ENCODE measurements around the gene CELSR1. TPM values are rescaled to one million over a fixed set of nuclear protein-coding genes. Genes with fewer than 3 reads are reported as not detected.

The CELSR1 gene
- total RNA-seq, 2 donors from 2014 or later, result 24.4 to 34.1 TPM

DNA sequence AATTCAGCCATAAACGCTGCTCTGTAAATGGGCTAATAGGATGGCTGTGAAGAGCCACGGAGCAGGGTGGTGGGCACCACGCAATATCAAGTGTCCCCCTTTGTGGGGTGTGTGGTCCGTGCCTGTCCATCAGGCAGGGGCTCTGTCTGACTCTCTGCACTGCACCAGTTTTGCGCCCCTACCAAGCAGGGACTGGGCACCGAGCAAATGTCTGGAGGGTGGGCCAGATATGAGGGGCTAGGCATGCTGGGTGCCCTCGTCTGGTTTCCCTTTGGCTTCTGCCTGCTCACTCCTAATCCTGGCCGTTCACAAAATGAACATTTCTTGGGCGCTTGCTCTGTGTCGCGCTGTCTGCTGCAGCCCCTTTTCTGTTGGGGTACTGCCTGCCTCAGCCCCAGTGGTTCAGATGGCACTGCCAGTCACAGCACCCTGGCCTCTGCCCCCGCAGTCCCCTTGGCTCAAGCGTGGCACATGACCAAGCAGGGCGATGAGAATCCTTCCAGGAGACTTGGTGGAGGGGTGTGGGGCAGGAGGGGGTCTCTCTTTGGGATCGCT lies 37.1 kb upstream of the CELSR1 start:
- H3K27ac ChIP-seq (ENCODE audit: low read depth, low read length), result no peak overlapping the region
- 89 to 94% methylated on average over 6 to 15 of the region's 15 CpGs for WGBS, 2 experiments (ENCODE audit: insufficient coverage in 1 of 2, insufficient read length in 1 of 2)

DNA sequence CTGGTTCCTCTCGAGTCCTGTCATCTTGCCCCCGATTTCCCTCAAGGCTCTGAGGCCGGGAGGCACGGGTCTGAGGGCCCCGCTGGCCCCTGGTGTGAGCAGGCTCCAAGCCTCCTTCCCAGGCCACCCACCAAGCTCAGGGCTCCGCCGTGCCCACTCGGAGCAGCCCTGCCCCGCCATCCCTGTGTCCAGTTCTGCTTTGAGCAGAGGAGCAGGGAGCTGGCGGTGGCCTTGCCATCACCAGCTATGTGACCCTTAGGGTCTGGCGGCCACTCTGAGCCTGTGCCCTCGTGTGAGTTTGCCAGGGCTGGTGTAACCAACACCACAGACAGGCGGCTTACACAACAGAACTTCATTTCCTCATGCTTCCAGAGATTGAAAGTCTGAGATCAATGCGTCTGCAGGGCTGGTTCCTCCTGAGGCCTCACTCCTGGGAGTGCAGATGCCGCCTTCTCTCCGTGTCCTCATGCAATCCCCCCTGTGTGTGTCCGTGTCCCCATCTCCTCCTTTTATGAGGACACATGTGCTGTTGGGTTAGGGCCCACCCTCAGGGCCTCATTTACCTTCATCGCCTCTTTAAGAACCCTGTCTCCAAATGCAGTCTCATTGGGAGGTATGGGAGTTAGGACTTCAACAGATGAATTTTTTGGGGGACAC lies 36.5 kb upstream of the CELSR1 start:
- Mint-ChIP-seq H3K36me3 (ENCODE audit: low read depth) (no peaks in the 10 kb centered on the region), H3K4me3 (no peak overlapping the region), H3K4me1 (peaks cover 26% of the 10 kb centered on the region), H3K27ac (no peak overlapping the region), H3K9me3 (peaks cover 10% of the 10 kb centered on the region), H3K27me3 (ENCODE audit: insufficient read depth) (peaks cover 7% of the 10 kb centered on the region)
- TF ChIP-seq, protein P1, sequence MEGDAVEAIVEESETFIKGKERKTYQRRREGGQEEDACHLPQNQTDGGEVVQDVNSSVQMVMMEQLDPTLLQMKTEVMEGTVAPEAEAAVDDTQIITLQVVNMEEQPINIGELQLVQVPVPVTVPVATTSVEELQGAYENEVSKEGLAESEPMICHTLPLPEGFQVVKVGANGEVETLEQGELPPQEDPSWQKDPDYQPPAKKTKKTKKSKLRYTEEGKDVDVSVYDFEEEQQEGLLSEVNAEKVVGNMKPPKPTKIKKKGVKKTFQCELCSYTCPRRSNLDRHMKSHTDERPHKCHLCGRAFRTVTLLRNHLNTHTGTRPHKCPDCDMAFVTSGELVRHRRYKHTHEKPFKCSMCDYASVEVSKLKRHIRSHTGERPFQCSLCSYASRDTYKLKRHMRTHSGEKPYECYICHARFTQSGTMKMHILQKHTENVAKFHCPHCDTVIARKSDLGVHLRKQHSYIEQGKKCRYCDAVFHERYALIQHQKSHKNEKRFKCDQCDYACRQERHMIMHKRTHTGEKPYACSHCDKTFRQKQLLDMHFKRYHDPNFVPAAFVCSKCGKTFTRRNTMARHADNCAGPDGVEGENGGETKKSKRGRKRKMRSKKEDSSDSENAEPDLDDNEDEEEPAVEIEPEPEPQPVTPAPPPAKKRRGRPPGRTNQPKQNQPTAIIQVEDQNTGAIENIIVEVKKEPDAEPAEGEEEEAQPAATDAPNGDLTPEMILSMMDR (conservative IDR thresholded peaks at IDR 0.05), result no peak
- peaks cover 8% of the 10 kb centered on the region for H3K9me3 ChIP-seq (ENCODE audit: control insufficient read depth, low read length)
- H3K27me3 ChIP-seq (ENCODE audit: control insufficient read depth, insufficient read depth, low read length, poor library complexity, severe bottlenecking), result no peaks in the 10 kb centered on the region
- peaks cover 8% of the 10 kb centered on the region for H3K4me1 ChIP-seq (ENCODE audit: control insufficient read depth, insufficient read depth, low read length)
- H3K4me3 ChIP-seq (ENCODE audit: low read length), result no peak overlapping the region
- H3K36me3 ChIP-seq (ENCODE audit: control insufficient read depth, insufficient read depth, low read length), result no peaks in the 10 kb centered on the region
- WGBS, 2 experiments (ENCODE audit: insufficient coverage in 1 of 2, insufficient read length in 1 of 2), result 90 to 92% methylated on average over 14 to 18 of the region's 18 CpGs
- no peak overlapping the region for H3K9ac ChIP-seq (ENCODE audit: extremely low read depth, low read length, poor library complexity, severe bottlenecking)
- no peak overlapping the region for H3K27ac ChIP-seq (ENCODE audit: low read depth, low read length)
- DNase-seq, result no peak

More for the DNA sequence above, 37.1 kb upstream of the CELSR1 start:
- no peaks in the 10 kb centered on the region for H3K36me3 ChIP-seq (ENCODE audit: control insufficient read depth, insufficient read depth, low read length)
- Mint-ChIP-seq H3K27ac (no peak overlapping the region), H3K36me3 (ENCODE audit: low read depth) (no peaks in the 10 kb centered on the region), H3K4me3 (no peak overlapping the region), H3K9me3 (peaks cover 10% of the 10 kb centered on the region), H3K4me1 (peaks cover 32% of the 10 kb centered on the region), H3K27me3 (ENCODE audit: insufficient read depth) (peaks cover 7% of the 10 kb centered on the region)
- no peak for DNase-seq
- H3K9ac ChIP-seq (ENCODE audit: extremely low read depth, low read length, poor library complexity, severe bottlenecking), result no peak overlapping the region
- H3K9me3 ChIP-seq (ENCODE audit: control insufficient read depth, low read length), result peaks cover 8% of the 10 kb centered on the region
- TF ChIP-seq, protein P1 (conservative IDR thresholded peaks at IDR 0.05), result no peak
- no peaks in the 10 kb centered on the region for H3K27me3 ChIP-seq (ENCODE audit: control insufficient read depth, insufficient read depth, low read length, poor library complexity, severe bottlenecking)
- peaks cover 8% of the 10 kb centered on the region for H3K4me1 ChIP-seq (ENCODE audit: control insufficient read depth, insufficient read depth, low read length)
- no peak overlapping the region for H3K4me3 ChIP-seq (ENCODE audit: low read length)

DNA sequence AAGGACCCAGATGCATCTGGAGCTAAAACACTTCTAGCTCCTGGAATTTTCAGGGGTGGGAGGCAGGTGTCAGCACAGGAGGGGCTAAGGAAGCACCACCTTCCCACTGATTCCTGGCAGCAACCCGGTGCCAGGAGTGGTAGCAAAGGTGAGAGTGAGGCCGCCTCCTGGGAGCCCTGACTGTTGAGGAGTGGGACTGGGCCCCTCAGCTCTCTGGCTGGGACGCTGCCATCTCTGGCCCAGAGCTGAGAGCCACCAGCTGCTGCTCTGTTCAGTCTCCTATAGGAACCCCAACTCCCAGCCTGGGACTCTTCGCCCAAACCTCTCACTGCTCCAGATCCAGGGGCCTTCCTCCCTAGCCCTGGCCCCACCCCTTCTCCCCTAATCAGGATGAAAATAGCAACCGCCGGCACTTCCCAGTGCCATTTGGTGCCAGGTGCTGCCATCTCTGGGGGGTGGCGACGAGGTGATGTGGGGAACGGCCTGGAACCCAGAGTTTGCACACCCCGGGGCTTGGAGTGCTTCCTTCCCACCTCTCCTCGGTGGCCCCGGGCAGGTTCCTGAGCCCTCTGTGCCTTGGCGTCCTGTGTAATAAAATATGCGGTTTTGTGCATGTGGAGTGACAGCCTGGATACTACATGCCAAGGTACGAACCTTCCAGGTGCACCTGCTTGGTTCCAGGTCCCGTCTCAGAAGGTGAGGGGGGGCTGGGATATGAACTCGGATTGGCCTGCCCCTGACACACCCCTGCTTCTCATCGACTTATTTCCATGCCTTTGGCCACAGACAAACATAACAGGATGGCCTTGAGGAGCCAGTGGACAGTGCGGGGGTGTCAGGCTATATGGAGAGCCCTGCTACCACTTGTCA lies 35.7 kb upstream of the CELSR1 start:
- Mint-ChIP-seq H3K36me3 (ENCODE audit: low read depth) (no peaks in the 10 kb centered on the region), H3K4me3 (no peak overlapping the region), H3K27ac (no peak overlapping the region), H3K4me1 (peaks cover 19% of the 10 kb centered on the region), H3K9me3 (peaks cover 11% of the 10 kb centered on the region), H3K27me3 (ENCODE audit: insufficient read depth) (peaks cover 8% of the 10 kb centered on the region)
- H3K27me3 ChIP-seq (ENCODE audit: control insufficient read depth, insufficient read depth, low read length, poor library complexity, severe bottlenecking), result no peaks in the 10 kb centered on the region
- no peak overlapping the region for H3K9ac ChIP-seq (ENCODE audit: extremely low read depth, low read length, poor library complexity, severe bottlenecking)
- WGBS, 2 experiments (ENCODE audit: insufficient coverage in 1 of 2, insufficient read length in 1 of 2), result 90 to 94% methylated on average over 5 to 19 of the region's 19 CpGs
- H3K4me3 ChIP-seq (ENCODE audit: low read length), result no peak overlapping the region
- no peaks in the 10 kb centered on the region for H3K36me3 ChIP-seq (ENCODE audit: control insufficient read depth, insufficient read depth, low read length)
- peak; percentile 43 for DNase-seq
- peaks cover 8% of the 10 kb centered on the region for H3K4me1 ChIP-seq (ENCODE audit: control insufficient read depth, insufficient read depth, low read length)
- TF ChIP-seq, protein P1 (conservative IDR thresholded peaks at IDR 0.05), result no peak
- no peak overlapping the region for H3K27ac ChIP-seq (ENCODE audit: low read depth, low read length)
- peaks cover 8% of the 10 kb centered on the region for H3K9me3 ChIP-seq (ENCODE audit: control insufficient read depth, low read length)
